Measurements from ENCODE around the gene EXOSC7. TPM values are rescaled to one million over a fixed set of nuclear protein-coding genes. Genes with fewer than 3 reads are reported as not detected.

The EXOSC7 gene
- total RNA-seq, 1 experiment from 2014 or later = 88.7 TPM

GRCh38 chr3:45059132-45059531 lies 83.1 kb downstream of the EXOSC7 start:
- DNase-seq = no peak
- H3K4me1 ChIP-seq (ENCODE audit: insufficient read depth, low read length) = peaks cover 2% of the 10 kb centered on the region; the same call in 1 of the 2 replicates
- no peak overlapping the region for H3K27ac ChIP-seq (ENCODE audit: insufficient read length, low read depth, low read length)
- H3K4me2 ChIP-seq (ENCODE audit: insufficient read depth, insufficient read length, low read length) = no peak overlapping the region
- TF ChIP-seq, protein P1, sequence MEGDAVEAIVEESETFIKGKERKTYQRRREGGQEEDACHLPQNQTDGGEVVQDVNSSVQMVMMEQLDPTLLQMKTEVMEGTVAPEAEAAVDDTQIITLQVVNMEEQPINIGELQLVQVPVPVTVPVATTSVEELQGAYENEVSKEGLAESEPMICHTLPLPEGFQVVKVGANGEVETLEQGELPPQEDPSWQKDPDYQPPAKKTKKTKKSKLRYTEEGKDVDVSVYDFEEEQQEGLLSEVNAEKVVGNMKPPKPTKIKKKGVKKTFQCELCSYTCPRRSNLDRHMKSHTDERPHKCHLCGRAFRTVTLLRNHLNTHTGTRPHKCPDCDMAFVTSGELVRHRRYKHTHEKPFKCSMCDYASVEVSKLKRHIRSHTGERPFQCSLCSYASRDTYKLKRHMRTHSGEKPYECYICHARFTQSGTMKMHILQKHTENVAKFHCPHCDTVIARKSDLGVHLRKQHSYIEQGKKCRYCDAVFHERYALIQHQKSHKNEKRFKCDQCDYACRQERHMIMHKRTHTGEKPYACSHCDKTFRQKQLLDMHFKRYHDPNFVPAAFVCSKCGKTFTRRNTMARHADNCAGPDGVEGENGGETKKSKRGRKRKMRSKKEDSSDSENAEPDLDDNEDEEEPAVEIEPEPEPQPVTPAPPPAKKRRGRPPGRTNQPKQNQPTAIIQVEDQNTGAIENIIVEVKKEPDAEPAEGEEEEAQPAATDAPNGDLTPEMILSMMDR (conservative IDR thresholded peaks at IDR 0.05) = no peak
- no peak overlapping the region for H3K56ac ChIP-seq (ENCODE audit: insufficient read length, low read depth, low read length)
- H2AFZ ChIP-seq (ENCODE audit: low read length) = no peak overlapping the region
- H3K4ac ChIP-seq (ENCODE audit: low read depth, low read length) = no peak overlapping the region
- H2BK120ac ChIP-seq (ENCODE audit: low read depth, low read length, poor library complexity, severe bottlenecking) = no peak overlapping the region
- no peaks in the 10 kb centered on the region for H3K79me1 ChIP-seq (ENCODE audit: insufficient read depth, low read depth, low read length, poor library complexity, severe bottlenecking)
- H4K8ac ChIP-seq (replicated peaks; ENCODE audit: insufficient read length, low read depth, low read length) = no peak overlapping the region
- H3K9ac ChIP-seq (ENCODE audit: extremely low read depth, insufficient read length, low read length) = no peak overlapping the region
- no peak overlapping the region for H3K23ac ChIP-seq (ENCODE audit: insufficient read length, low read depth, low read length)
- no peak overlapping the region for H2BK15ac ChIP-seq (ENCODE audit: low read depth, low read length)
- no peaks in the 10 kb centered on the region for H4K20me1 ChIP-seq (ENCODE audit: control insufficient read depth, insufficient read depth, insufficient read length)
- no peak overlapping the region for H3K18ac ChIP-seq (ENCODE audit: insufficient read length, low read depth, low read length)
- no peak overlapping the region for H2BK5ac ChIP-seq (ENCODE audit: insufficient read length, low read length)
- peaks cover 24 to 27% of the 10 kb centered on the region in 2 experiments for H3K4me1 Mint-ChIP-seq
- no peak overlapping the region for H4K91ac ChIP-seq (ENCODE audit: insufficient read length, low read depth, low read length)
- peaks cover 0 to 3% of the 10 kb centered on the region in 2 experiments; a peak in 1 of 5 replicates for H3K9me3 Mint-ChIP-seq
- H2BK20ac ChIP-seq (ENCODE audit: low read depth, low read length, poor library complexity, severe bottlenecking) = no peak overlapping the region
- H3T11ph ChIP-seq (ENCODE audit: low read length) = no peak overlapping the region
- H3K27ac Mint-ChIP-seq = no peak overlapping the region
- WGBS (ENCODE audit: extremely low coverage, insufficient read length, low lambda C conversion rate) = no CpG with 5 or more reads among the region's 2 CpGs
- H3K14ac ChIP-seq (ENCODE audit: insufficient read depth, low read length) = no peak overlapping the region
- no peaks in the 10 kb centered on the region for H3K9me3 ChIP-seq (ENCODE audit: control insufficient read depth, low read depth, low read length)
- no peak overlapping the region for H3K4me3 Mint-ChIP-seq
- H3K79me2 ChIP-seq (ENCODE audit: insufficient read depth, low read length) = no peaks in the 10 kb centered on the region
- no peak overlapping the region for H4K5ac ChIP-seq (ENCODE audit: insufficient read length, low read depth, low read length)
- no peaks in the 10 kb centered on the region for H3K36me3 Mint-ChIP-seq (ENCODE audit: insufficient read depth in 1 of 3, low read depth in 3 of 3)
- peaks cover 93% of the 10 kb centered on the region for H3K27me3 Mint-ChIP-seq (ENCODE audit: low read depth)
- H3K27me3 ChIP-seq (ENCODE audit: insufficient read depth, low read length) = peaks cover 27% of the 10 kb centered on the region; the same call in 1 of the 2 replicates
- H2AK5ac ChIP-seq (ENCODE audit: insufficient read length, low read length) = no peak overlapping the region
- no peaks in the 10 kb centered on the region for H3K23me2 ChIP-seq (ENCODE audit: insufficient read length, low read depth, low read length, poor library complexity, severe bottlenecking)
- no peak overlapping the region for H2BK12ac ChIP-seq (ENCODE audit: insufficient read length, low read depth, low read length)
